HUES48 (cell line): ENCODE data around the gene ZFP90.

Experiments
- H3K27ac ChIP-seq: one replicate; pipeline ENCODE4 v1.7.0; 2013; ENCODE audit warnings: low read depth, low read length, inconsistent platforms
- H3K27me3 ChIP-seq: 2 replicates; pipeline ENCODE4 v1.6.1; 2013; ENCODE audit warnings: mild to moderate bottlenecking, low read length; ENCODE audit not compliant: control insufficient read depth, insufficient read depth
- H3K36me3 ChIP-seq: 2 replicates; pipeline ENCODE4 v1.6.1; 2013; ENCODE audit warnings: low read length; ENCODE audit not compliant: control insufficient read depth, insufficient read depth
- H3K4me1 ChIP-seq: 2 replicates; pipeline ENCODE4 v1.6.1; 2013; ENCODE audit warnings: mild to moderate bottlenecking, low read length; ENCODE audit not compliant: control insufficient read depth, insufficient read depth
- H3K4me3 ChIP-seq: 2 replicates; pipeline ENCODE4 v1.5.1; 2013; ENCODE audit warnings: mild to moderate bottlenecking, low read depth, low read length
- H3K9ac ChIP-seq: 2 replicates; pipeline ENCODE4 v1.6.1; 2013; ENCODE audit warnings: mild to moderate bottlenecking, low read depth, low read length, moderate library complexity
- H3K9me3 ChIP-seq: 2 replicates; pipeline ENCODE4 v1.6.1; 2013; ENCODE audit warnings: low read length; ENCODE audit not compliant: control insufficient read depth, insufficient read depth

ZFP90 gene

DNA sequence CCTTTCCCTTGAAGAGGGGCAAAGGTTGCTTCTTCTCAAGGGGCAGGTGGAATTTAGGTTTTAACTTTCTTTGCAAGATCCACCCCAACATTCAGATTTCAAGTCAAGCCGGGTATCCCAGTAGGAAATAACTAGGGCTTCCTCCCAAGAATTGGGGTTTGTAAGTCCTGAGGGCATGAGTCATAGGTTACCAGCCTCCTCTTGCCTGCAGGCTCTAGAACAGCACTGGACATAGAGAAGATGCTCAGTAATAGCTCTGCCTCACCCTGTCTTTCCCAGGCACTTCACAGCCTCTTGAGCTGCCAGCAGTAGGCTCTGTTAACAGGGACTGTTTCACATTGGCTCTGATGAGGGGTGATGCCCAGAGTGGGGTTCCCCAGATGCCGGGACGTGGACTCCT lies 35.8 kb upstream of the ZFP90 start:
- Histone ChIP-seq H3K4me3 (no peak overlapping the region), H3K27me3 (no peaks in the 10 kb centered on the region), H3K9ac (no peak overlapping the region), H3K4me1 (no peaks in the 10 kb centered on the region), H3K27ac (no peak overlapping the region), H3K36me3 (no peaks in the 10 kb centered on the region), H3K9me3 (no peaks in the 10 kb centered on the region)

DNA sequence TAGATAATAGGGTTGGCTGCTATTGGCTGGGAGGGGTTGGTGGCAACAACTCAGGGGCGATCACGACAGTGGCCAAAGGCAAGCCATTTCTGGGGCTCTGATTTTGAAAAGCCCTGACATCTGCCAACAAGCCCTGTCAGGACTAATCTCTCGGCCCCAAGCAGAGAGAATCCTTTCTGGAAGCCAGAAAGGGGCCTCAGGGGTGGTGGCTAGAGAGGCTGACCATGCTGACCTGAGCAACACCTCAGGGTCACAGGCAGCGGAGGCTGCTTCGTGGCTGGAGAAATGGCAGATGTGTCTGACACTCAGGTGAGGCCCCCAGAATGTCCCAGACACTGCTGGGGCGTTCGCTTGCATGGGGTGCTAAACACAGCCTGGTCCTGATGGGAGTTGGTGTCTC lies 35.0 kb upstream of the ZFP90 start:
- no peaks in the 10 kb centered on the region for H3K4me1 ChIP-seq
- no peaks in the 10 kb centered on the region for H3K27me3 ChIP-seq
- no peak overlapping the region for H3K4me3 ChIP-seq
- no peak overlapping the region for H3K27ac ChIP-seq
- H3K9me3 ChIP-seq, result no peaks in the 10 kb centered on the region
- H3K36me3 ChIP-seq, result no peaks in the 10 kb centered on the region
- H3K9ac ChIP-seq, result no peak overlapping the region

DNA sequence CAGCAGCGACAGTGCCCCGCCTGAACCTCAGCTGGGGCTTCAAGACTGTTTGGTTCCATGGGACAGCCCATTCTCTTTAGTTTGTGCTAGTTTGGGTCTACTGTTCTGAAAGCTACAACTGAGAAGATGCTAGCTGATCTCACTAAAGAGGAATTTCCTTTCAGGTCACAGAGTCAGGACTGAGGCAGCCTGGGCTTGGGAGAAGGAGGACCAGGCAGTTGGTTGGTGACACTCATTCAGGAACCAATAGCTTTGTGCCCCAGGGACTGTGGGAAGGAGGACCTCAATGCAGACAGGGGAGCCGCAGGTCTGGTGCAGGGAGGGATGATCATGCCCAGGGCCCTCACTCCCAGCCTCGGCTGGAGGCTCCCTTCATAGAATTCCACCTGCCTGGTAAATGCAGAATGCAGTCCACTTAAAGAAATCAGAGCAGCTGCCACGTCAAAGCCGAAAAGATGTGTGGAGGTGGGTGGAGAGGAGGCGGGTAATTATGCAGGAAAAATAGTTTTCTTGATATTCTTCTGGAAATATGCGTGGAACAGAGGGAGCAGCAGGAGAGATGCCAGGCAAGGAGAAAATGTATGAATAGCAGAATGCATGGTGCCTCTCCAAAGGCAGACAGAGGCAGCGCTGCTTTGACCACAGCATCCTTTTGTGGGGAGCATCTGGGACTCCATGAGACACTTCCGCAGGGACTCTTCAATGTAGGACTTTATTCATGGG lies 32.6 kb upstream of the ZFP90 start:
- Histone ChIP-seq H3K36me3 (no peaks in the 10 kb centered on the region), H3K9ac (no peak overlapping the region), H3K27me3 (peaks cover 4% of the 10 kb centered on the region; the same call in 1 of the 2 replicates), H3K27ac (no peak overlapping the region), H3K4me3 (no peak overlapping the region), H3K9me3 (no peaks in the 10 kb centered on the region), H3K4me1 (no peaks in the 10 kb centered on the region)

DNA sequence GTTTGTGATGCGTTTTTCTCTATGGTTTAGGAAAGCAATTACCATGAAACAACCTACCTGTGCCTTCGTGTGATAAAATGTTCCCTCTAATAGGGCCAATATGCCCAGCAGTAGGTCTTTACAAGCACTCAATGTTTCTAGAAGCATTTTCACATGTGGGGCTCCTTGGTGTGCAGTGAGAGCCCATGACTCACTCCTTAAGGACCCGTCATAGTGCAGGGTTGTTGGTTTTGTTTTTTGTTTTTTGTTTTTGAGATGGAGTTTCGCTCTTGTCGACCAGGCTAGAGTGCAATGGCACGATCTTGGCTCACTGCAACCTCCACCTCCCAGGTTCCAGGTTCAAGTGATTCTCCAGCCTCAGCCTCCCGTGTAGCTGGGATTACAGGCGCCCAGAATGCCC lies 31.1 kb upstream of the ZFP90 start:
- Histone ChIP-seq H3K9me3 (no peaks in the 10 kb centered on the region), H3K27ac (no peak overlapping the region), H3K4me1 (no peaks in the 10 kb centered on the region), H3K27me3 (peaks cover 4% of the 10 kb centered on the region; the same call in 1 of the 2 replicates), H3K36me3 (no peaks in the 10 kb centered on the region), H3K4me3 (no peak overlapping the region), H3K9ac (no peak overlapping the region)

DNA sequence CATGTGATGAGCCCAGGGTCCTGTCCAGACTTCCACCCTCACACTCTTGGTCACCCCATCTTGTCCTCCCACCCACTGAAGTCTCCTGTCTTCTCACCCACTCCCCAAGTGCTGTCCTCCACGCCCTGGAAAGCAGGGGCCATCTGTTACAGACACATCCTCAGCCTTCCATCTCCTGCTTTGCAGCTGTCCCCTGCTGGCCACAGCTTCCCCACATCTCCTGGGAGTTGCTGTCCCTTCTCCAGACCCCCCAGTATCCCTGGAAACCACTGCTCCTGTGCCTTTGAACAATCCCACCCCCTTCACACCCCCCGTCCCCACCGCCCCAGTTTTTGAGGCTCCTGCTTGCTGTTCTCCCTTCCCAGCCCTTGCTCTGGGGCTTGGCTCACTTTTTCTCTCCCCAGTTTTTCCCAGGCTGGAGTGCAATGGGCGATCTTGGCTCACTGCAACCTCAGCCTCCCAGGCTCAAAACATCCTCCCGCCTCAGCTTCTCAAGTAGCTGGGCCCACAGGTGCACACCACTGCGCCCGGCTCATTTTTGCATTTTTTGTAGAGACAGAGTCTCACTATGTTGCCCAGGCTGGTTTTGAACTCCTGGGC lies 30.4 kb upstream of the ZFP90 start:
- Histone ChIP-seq H3K27ac (no peak overlapping the region), H3K9ac (no peak overlapping the region), H3K36me3 (no peaks in the 10 kb centered on the region), H3K4me1 (no peaks in the 10 kb centered on the region), H3K27me3 (peaks cover 4% of the 10 kb centered on the region; the same call in 1 of the 2 replicates), H3K9me3 (no peaks in the 10 kb centered on the region), H3K4me3 (no peak overlapping the region)

DNA sequence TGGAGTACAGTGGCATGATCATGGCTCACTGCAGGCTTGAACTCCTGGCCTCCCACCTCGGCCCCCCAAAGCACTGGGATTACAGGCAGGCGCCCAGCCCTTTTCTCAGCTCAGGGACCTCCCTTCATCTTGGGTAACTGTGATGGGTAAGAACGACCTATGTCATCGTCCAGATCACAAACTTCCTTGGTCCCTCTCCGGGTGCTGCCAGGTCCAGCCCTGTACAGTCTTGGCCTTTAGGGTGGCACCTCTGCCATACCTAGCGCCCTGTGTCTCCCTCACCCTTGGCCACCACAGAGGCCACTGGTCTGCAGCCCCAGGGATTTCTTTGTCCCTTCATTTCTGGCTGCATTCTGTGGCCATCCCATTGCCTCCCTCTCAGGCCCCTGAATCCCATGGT lies 29.7 kb upstream of the ZFP90 start:
- H3K4me1 ChIP-seq, result no peaks in the 10 kb centered on the region
- H3K9me3 ChIP-seq, result no peaks in the 10 kb centered on the region
- H3K9ac ChIP-seq, result no peak overlapping the region
- H3K36me3 ChIP-seq, result no peaks in the 10 kb centered on the region
- no peak overlapping the region for H3K27ac ChIP-seq
- no peak overlapping the region for H3K4me3 ChIP-seq
- peaks cover 4% of the 10 kb centered on the region; the same call in 1 of the 2 replicates for H3K27me3 ChIP-seq

DNA sequence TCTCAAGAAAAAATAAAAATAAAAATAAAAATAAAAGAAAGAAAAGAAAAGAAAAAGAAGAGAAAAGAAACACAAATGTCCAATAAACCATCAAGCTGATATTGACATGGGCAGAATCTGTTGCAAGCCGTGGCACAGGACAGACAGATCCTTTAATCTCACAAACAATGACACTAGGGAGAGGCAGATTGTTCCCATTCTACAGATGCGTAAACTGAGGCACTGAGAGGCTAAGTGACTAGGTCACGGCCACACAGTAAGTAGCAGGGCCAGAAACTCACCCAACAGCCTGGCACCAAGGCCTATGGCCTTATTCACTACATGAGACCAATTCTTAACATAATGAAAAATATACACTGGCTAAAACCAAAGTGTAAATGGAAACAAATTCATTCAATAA lies 28.3 kb upstream of the ZFP90 start:
- H3K36me3 ChIP-seq, result no peaks in the 10 kb centered on the region
- H3K9me3 ChIP-seq, result no peaks in the 10 kb centered on the region
- H3K4me1 ChIP-seq, result no peaks in the 10 kb centered on the region
- H3K27ac ChIP-seq, result no peak overlapping the region
- peaks cover 4% of the 10 kb centered on the region; the same call in 1 of the 2 replicates for H3K27me3 ChIP-seq
- H3K4me3 ChIP-seq, result no peak overlapping the region
- H3K9ac ChIP-seq, result no peak overlapping the region

DNA sequence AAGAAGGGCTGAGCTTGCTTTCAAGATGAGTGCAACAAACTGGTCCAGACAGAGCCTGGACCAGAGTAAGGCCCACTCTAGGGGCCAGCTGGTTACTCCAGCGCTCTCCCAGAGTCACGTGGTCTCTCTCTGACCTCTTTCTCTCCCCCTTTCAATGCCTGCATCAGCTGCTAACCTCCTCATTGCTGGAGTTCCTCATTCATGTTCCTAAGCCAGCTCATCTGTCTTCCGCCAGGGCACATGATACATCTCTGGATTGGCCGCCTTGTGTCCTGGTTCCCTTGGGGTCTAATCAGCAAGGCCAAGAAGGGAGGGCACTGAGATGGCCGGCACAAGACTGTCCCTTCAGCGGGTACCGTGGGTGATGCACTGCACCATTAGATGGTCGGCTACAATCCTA lies 26.9 kb upstream of the ZFP90 start:
- Histone ChIP-seq H3K27ac (no peak overlapping the region), H3K36me3 (no peaks in the 10 kb centered on the region), H3K4me3 (no peak overlapping the region), H3K9me3 (no peaks in the 10 kb centered on the region), H3K27me3 (peaks cover 4% of the 10 kb centered on the region; the same call in 1 of the 2 replicates), H3K9ac (no peak overlapping the region), H3K4me1 (no peaks in the 10 kb centered on the region)

DNA sequence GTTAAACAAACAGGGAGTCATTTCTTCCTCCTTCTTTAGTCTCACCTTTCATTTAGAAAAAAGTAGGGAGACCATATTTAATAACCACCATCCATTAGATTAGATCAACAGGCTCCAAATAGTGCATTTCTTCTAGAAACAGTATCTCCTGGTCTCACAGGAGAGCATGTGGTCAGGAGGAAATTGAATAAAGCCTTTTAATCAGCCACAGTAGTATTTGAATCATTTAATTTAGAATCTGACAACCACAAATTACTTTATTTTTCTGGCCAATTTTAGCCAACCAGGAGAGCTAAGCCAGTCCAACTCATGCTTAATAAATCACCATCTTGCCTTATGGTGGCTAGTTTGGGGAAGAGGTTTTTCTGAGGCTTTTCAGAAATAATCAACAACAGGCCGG lies 26.3 kb upstream of the ZFP90 start:
- Histone ChIP-seq H3K27ac (no peak overlapping the region), H3K4me1 (no peaks in the 10 kb centered on the region), H3K36me3 (no peaks in the 10 kb centered on the region), H3K27me3 (peaks cover 4% of the 10 kb centered on the region; the same call in 1 of the 2 replicates), H3K9me3 (no peaks in the 10 kb centered on the region), H3K4me3 (no peak overlapping the region), H3K9ac (no peak overlapping the region)

DNA sequence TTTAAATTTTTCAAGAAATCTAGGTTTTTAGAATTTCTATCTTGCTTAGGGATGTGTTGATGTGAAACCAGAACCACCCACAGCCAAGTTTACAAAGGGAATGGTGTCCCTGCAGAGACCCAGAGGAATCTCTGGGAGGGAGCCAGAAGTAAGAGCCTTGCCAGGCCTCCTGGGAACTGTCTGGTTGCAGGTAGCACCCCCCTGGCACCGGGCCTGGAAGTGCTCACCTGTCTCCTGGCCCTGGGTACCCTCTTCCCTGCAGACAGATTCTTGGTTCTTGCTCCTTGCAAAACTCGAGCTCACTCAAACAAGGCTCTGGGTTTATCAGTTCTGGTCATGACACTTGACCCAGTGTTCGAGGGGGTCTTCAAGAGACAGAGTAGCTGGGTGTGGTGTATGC lies 24.6 kb upstream of the ZFP90 start:
- H3K27me3 ChIP-seq, result peaks cover 4% of the 10 kb centered on the region; the same call in 1 of the 2 replicates
- H3K27ac ChIP-seq, result no peak overlapping the region
- no peaks in the 10 kb centered on the region for H3K36me3 ChIP-seq
- H3K4me3 ChIP-seq, result no peak overlapping the region
- no peaks in the 10 kb centered on the region for H3K4me1 ChIP-seq
- no peak overlapping the region for H3K9ac ChIP-seq
- H3K9me3 ChIP-seq, result no peaks in the 10 kb centered on the region

DNA sequence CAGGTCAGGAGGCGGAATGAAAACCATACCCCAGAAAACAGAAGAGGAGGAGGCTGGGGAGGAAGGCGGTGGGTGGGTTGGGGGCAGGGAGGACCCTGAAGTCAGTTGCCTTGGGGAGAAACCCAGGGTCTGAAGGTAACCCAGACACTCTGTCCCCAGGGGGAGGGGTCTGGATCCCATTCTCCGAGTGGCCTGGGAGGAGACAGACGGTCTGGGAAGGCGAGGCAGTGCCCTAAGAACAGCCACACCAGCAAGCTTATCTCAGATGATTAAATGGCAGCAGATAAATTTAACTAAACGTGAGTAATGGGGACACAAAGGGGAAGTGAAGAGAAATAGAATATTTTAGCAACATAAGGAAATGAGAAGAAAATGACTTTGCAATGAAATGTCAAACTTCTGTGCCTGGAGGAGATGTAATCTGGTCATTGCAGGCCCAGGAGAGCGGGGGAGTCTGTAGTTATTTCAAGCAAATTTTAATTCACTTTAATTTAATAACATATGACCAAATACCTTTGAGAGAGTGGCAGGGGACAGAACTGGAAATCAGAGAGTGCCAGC lies 21.4 kb upstream of the ZFP90 start:
- Histone ChIP-seq H3K9me3 (no peaks in the 10 kb centered on the region), H3K4me1 (no peaks in the 10 kb centered on the region), H3K9ac (no peak overlapping the region), H3K27ac (no peak overlapping the region), H3K36me3 (no peaks in the 10 kb centered on the region), H3K27me3 (peaks cover 9% of the 10 kb centered on the region), H3K4me3 (no peak overlapping the region)
